ENCODE measurements around the gene COL17A1.

Gene COL17A1

GRCh38 chr10:104032144-104032775 is 53.4 kb downstream of the COL17A1 start:
- no peak for DNase-seq (ENCODE audit: low read depth)

- DNase-seq (ENCODE audit: low read depth): no peak
Measured at GRCh38 chr10:104031631-104032030, 54.0 kb downstream of the COL17A1 start.

GRCh38 chr10:104029521-104029860 is 56.2 kb downstream of the COL17A1 start:
- no peak for DNase-seq (ENCODE audit: low read depth)

DNA sequence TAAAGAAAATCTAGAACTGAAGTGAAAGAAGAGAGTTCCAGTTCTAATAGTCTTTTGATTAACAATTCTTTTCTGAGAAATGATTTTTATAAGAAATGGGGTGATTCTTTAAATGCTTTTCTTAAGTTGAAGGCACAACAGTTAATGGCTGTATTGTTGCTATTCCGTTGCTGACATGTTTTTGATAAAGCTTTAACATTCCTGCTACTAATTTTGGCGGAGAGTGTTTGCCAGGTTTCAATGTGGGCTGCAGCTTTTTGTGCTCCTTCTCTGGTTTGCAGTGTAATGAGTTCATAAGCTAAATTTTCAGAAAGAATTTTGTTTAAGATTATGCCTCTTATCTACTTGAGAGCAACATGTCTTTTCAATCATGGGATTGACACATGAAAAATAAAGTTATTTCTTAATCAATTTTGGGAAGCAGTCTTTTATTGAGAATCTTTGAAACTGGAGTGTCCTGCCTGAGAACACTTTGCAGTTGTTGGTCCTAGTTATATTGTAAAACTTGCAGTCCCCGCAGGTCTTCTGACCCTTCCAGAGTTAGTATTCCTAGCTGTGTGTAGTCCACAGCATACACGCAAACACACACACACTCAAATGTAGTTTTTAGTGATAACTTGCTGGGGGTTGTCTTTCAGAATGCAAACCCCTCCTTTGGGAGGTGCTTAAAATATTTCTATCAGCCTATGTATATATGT is 56.7 kb downstream of the COL17A1 start:
- DNase-seq (ENCODE audit: low read depth): no peak

DNA sequence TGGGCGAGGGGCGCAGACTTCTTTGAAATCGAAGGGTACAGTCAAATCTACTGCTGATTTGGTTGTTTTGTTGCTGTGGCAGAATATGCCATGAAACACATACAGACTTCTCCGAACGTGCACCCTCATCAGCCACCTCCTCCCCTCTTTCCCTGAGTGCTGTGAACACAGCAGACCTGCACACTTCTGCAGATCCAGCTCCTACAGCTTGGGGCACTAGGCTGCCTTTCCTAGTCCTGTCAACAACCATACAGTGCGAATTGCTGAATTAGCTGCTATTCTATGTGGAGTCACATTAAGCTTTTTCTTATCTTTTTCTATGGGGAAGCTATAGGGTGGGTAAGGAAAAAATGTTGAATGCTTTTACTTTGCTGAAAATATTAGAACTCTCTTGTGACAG is 57.5 kb downstream of the COL17A1 start:
- DNase-seq (ENCODE audit: low read depth): no peak

GRCh38 chr10:104026762-104027161 is 58.9 kb downstream of the COL17A1 start:
- DNase-seq (ENCODE audit: low read depth): no peak

- DNase-seq (ENCODE audit: low read depth): no peak
Measured at GRCh38 chr10:104025524-104025923, 60.2 kb downstream of the COL17A1 start.

GRCh38 chr10:104022026-104022425 is 63.7 kb downstream of the COL17A1 start:
- DNase-seq (ENCODE audit: low read depth): no peak

DNA sequence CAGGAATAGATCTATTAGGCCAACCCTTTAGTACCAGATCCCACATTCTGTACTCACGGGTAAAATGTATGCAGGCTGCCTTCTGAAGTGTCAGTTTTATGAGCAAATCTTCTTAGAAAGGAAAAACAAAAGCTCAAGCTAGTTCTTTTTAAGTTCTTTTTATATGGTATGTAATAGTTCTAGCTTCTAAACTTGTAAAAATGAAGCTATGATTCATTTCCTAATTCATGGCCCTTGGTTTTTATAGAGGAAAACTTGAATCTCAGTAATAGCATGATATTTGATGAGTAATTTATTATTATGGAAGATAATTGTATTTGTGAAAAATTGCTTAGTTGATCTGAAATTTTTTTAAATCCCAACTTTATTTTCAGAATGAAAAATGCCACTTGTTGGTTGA is 64.4 kb downstream of the COL17A1 start:
- no peak for DNase-seq (ENCODE audit: low read depth)

GRCh38 chr10:104020020-104020419 is 65.7 kb downstream of the COL17A1 start:
- DNase-seq (ENCODE audit: low read depth): no peak

GRCh38 chr10:104018471-104018870 is 67.2 kb downstream of the COL17A1 start:
- DNase-seq (ENCODE audit: low read depth): no peak

DNA sequence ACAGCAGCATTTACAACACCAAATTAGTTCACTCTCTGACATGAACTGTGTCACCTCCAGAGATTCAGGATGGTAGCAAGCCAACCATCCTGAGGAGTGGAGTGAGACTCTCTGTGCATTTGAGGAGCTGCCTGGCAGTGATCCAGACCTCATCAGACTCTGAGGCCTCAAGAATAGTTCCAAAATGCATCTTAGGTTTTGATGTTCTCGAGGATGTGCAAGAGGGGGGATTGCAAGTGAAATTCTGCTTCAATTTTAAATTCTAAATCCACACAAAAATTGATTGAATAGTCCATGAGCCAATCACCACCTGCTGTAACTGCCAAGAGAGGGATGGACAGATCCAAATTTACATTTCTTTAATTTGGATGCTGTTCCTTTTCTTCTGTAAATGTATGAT is 69.0 kb downstream of the COL17A1 start:
- no peak for DNase-seq (ENCODE audit: low read depth)

DNA sequence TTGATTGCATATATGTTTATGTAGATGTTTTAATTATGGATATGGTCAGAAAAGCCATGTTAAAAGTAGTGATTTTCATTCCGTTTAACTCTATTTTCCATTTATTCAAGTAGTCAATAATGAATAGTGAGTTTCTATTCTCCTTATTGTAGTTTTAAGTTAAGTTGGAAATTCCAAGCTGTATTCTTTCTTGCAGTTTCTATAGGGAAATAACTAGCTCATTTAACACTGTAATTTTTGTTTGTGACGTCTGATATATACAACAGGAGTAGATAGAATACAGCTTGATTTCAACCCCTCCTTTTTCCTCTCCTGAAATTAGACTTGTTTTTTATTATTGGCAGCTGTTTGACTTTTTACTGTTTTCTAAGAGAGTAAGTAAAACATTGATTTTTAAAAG is 71.5 kb downstream of the COL17A1 start:
- DNase-seq (ENCODE audit: low read depth): no peak

DNA sequence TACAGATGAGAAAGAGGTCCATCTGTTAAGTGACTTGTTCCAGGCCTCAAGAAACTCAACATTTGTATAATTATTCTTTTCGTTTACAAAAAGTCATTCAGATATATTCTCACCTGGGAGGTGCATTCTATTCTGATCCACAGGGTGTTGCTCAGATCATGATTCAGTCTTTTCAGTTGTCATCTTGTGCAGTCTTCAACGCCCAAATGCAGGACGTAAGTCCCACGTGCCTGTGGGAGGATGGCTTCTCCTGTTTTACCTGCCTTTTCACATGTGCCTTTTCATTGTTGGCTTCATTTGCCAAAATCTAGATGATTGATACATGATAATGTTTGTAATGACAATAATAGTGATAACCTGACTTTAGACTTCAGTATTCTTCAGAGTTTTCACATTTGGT is 72.2 kb downstream of the COL17A1 start:
- DNase-seq (ENCODE audit: low read depth): no peak

DNA sequence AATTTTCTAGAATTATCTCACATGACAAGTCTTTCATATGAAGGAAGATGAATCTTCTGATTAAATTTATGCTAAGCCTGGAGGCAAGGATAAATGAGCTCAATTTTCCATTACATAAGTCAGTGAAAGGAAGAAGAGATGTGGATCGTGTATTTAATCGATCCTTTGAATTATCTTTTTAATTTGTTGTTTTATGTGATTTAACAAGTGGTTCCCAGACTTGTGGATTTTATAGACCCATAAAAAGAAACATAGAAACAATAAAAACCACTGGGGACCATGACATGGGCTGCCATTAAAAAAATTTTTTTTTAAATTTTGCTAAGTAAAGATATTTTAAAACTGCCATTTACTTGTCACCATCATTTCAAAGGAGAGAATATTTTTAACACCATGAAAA is 73.8 kb downstream of the COL17A1 start:
- no peak for DNase-seq (ENCODE audit: low read depth)

GRCh38 chr10:104005172-104005863 is 80.4 kb downstream of the COL17A1 start:
- DNase-seq (ENCODE audit: low read depth): no peak

DNA sequence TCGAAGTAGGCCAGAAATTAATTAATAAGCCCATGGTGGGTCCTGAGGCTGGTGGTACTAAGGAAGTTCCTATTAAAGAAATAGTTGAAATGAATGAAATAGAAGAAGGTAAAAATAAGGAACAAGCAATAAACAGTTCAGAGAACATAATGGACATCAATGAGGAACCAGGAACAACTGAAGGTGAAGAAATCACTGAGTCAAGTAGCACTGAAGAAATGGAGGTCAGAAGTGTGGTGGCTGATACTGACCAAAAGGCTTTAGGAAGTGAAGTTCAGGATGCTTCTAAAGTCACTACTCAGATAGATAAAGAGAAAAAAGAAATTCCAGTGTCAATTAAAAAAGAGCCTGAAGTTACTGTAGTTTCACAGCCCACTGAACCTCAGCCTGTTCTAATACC is 82.8 kb downstream of the COL17A1 start:
- no peak for DNase-seq (ENCODE audit: low read depth)

- no peak for DNase-seq (ENCODE audit: low read depth)
Measured at GRCh38 chr10:103998805-103999204, 86.9 kb downstream of the COL17A1 start.

DNA sequence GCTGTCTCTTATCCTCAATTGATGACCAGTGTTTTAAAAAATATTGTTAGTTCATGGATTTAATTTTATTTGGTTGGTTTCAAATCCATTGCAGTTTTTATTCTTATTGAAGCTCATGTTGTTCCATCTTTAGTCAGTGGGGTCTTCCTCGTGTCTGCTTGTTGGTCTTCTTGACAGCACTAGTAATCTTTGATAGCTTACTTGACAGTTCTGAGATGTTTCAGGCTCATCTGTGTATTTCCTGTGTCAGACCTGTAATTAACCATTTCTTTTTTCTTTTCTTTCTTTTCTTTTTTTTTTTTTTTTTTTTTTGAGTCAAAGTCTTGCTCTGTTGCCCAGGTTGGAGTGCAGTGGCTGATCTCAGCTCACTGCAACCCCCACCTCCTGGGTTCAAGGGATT is 90.5 kb downstream of the COL17A1 start:
- no peak for DNase-seq (ENCODE audit: low read depth)

- no peak for DNase-seq (ENCODE audit: low read depth)
Measured at GRCh38 chr10:103991393-103992128, 94.1 kb downstream of the COL17A1 start.

GRCh38 chr10:103990531-103990930 is 95.1 kb downstream of the COL17A1 start:
- DNase-seq (ENCODE audit: low read depth): no peak

DNA sequence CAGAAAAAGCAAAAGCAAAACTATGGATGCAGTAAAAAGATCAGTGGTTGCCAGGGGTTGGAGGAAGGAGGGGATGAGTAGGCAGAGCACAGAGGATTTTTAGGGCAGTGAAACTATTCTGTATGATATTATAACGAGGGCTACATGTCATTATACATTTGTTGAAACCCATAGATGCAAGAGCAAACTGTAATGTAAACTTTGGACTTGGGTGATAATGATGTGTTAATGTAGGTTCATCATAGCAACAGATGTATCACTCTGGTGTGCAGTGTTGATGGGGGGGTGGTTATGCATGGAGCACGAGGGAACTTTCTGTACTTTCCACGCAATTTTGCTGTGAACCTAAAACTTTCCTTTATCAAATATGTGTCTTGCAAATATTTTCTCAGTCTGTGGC is 95.6 kb downstream of the COL17A1 start:
- no peak for DNase-seq (ENCODE audit: low read depth)

DNA sequence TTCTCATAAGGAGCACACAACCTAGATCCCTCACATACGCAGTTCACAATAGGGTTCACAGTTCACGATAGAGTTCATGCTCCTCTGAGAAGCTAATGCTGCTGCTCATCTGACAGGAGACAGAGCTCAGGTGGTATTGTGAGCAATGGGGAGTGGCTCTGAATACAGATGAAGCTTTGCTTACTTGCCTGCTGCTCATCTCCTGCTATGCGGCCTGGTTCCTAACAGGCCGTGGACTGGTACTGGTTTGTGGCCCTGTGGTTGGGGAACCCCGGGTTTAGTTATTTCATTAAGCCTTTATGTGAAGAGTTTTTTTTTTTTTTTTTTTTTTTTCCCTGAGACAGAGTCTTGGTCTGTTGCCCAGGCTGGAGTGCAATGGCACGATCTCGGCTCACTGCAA is 99.3 kb downstream of the COL17A1 start:
- no peak for DNase-seq (ENCODE audit: low read depth)
